ENCODE results near the gene TRAPPC3L.
A peak's percentile ranks its signal among the peaks of the same experiment; 100 is the strongest.

Gene TRAPPC3L

DNA sequence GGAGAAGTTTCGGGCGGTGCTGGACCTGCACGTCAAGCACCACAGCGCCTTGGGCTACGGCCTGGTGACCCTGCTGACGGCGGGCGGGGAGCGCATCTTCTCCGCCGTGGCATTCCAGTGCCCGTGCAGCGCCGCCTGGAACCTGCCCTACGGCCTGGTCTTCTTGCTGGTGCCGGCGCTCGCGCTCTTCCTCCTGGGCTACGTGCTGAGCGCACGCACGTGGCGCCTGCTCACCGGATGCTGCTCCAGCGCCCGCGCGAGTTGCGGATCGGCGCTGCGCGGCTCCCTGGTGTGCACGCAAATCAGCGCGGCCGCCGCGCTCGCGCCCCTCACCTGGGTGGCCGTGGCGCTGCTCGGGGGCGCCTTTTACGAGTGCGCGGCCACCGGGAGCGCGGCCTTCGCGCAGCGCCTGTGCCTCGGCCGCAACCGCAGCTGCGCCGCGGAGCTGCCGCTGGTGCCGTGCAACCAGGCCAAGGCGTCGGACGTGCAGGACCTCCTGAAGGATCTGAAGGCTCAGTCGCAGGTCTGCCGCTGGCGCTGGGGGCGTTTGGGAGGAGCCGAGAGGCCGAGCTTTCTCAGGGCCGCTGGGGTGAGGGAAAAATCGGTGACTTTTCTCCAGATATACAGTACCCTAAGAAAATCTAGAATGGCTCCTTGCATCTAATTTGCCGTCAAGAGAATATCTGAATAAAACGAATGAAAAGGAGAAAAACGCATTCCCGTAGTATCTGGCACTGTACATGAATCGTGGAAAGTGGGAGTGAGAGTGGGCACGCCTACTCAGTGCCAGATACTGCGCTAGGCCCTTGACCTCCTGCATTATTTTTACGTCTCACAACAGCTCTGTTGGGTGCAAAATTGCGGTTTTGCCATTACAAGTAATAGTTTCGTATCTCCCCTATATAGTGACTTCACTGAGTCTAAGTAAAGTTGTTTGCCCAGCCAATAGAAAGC, 83.3 kb downstream of the TRAPPC3L start:
- peak; percentile 83 for DNase-seq

DNA sequence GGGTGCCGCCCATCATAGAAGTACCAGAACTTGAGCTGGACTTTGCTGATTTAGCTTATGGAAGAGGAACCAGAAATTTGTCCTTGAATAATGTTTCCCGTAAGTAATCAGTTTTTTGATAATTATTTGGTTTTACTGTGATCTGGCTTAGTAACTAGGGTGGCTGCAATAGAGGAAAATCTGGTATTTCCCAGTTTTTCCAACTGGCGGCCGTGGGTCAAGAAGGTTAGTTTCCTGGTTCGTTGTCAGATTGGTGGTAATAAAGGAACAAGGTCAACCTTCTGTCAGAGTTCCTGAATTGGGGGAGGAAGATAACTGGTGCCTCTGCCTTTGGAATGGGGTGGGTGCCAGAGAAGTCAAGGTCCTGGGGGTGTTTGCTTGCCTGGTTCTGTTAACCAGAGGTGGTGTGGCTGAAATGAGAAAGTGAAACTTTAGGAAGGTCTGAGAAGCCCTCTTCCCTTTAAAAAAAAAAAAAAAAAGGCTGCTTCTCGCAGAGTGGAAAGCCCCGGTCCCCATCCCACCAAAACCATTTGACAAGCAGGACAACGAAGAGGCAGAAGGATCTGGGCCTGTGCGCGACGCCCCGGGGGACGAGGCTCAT, 84.1 kb downstream of the TRAPPC3L start, which contains the start of gene CALHM6:
CALHM6 (plus strand) TSS at position 45 of the 601 bp plus-strand sequence; CDS start at position 600, 555 bp downstream.
- no peak for DNase-seq

DNA sequence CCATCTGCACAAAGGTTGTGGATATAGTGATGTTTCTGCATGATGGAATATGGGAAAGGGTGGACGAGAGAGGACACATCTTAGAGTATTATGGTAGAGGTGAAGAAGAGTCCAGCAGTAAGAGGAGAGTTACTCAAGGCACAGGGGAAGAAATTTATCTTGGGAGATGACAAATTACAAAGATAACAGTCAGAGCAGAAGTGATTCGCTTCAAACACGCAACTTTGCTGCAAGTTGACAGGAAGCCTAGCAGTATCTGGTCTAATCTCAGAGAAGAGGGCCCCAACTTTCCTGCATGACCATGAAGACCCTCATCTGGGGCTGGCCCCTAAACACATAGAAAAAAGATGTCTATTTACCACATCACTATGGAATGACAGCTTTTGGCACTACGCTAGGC, 85.6 kb downstream of the TRAPPC3L start:
- DNase-seq = no peak

DNA sequence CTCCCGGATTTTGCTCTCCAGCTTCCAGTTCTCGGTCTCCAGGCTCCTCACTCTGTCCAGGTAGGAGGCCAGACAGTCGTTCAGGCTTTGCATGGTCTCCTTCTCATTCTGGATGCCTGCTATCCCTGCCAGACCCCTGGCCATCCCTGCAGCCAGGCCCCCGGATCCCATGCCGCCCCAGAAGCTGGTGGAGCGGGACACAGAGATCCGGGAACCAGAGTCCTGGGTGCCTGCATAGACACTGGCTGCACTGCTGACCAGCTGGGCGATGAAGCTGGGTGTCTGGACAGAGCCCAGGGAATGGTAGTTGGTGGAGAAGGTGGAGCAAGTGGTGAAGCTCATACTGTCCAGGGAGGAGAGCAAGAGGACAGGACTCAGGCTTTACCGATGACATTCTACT, 87.2 kb downstream of the TRAPPC3L start:
- DNase-seq = no peak

DNA sequence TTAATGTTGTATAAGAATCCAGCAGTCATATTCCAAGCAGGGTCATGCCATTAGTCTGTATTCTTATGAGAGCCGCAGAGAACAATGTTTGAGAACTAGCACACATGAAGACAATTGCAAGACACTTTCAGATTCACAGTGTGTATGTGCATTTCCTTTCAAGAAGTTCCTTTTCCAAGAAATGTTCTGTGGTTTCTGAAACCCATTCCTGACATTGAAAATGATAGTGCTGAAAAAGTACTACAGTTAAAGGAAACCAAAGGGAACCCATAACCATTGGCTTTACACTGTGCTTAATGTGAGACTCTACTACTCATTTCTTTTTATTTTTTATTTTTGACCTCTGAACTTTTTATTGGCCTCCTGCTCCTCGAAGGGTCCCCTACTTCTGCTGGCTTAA, 88.6 kb downstream of the TRAPPC3L start:
- DNase-seq = no peak

DNA sequence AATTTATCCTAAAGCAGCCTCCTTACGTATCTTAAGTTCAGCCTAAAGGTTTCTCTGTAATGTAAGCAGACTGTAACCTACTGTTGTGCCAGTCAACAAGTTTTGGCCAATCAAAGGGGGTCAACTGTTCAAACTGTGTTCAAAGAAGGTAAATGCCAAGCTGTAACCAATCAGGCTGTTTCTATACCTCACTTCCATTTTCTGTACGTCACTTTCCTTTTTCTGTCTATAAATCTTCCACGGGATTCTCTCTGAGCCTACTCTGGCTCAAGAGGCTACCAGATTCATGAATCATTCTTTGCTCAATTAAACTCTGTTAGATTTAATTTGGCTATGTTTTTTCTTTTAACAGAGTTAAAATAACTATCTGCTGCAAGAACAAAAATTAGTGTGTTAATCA, 89.4 kb downstream of the TRAPPC3L start:
- no peak for DNase-seq

DNA sequence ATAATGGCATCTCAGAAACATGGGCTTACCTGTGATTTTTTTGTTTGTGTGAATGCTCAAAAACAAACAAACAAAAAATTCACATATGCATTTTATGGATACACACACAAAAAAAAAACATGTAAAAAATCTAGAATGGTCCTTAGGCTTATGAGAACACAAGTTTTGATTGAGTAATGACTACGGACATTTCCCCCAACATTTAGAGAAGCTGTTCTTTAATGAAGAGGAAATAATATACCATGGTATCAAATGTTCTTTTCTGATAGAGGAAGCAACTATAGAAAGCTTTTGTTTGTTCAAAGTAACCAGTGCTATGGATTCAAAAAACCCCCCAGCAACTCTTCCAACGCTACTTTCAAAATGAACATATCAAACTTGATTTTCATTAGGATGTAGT, 93.0 kb downstream of the TRAPPC3L start:
- no peak for DNase-seq

DNA sequence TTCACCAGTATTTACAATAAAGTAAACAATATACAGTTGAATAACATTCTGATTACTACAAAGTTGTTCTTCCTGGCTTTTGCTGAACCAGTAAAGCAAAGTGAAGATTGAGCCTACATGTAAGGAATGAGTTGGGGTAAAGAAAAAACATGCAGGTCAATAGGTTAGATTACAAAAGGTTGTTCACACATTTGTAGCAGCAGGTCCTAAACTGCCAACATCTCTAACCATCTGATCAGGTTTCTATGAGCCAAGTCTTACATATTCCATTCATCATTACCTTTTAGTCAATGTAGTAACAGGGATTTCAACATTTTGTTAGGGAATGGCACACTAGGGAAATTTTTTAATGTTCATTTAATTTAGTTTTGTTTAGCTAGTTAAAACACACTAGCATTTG, 93.6 kb downstream of the TRAPPC3L start:
- no peak for DNase-seq

DNA sequence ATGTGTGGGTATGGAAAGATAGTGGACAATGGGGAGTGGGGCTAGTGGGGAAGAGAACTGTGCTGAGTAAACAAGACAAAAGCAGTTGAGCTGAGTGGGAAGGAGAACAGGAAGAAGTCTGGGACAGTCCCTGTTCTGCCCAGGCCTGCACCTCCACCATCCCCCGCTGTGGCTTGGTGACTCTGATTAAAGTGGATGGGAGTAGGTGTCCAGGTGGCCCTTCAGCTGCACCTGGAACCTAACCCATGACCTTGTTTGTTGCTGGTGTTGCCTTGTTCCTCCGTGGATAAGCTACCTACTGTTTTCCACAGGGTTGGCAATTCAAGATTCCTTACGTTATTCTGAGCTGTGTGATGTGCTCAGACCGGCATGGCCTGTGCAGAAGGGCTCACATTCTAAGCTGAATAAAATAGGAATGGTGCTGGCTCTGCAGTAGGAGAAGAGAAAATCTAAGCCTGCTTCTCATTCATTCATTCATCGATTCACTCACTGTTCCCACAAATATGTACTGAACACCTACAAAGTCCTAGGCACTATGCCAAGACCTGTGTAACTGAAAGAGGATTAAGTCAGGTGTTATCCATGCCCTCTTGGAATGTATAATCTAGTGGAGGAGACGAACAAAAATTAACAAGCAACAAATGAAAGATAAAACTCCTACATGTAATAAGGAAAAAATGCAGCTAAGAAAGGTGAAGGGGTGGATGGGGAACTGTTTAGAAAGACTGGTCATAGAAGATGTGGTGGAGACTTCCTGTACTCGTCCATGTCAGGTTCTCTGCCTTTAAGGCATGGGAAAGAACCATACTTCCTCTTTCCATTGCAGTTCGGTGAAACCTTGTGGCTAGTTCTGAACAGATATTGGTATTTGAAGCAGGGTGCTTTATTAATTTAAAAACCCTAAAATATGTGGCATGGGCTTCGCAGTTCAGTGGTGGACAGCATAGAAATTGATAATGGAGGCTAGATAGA, 94.4 kb downstream of the TRAPPC3L start:
- DNase-seq = no peak

DNA sequence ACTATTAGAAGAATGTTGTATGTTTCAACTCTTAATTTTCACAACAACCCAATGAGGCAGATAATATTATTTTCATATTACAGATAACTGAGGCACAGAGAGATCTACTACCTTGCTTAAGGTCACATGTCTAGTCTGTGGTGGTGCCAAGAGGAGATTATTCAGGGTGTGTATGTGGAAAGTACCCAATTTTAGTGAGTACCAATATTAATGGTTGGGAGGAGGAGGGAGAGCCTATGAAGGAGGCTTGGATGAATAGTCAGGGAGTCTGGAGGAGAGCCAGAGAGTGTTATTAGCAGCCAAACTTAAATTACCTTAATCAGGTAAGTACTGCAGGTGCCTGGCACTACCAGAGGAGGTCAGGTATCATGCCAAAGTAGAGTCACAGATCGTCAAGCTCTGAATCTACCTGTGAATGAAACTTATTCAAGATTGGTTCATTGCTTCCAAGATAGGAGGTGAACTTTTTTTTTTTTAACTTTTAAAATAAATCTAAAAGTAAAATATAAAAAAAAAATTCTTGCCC, 95.2 kb downstream of the TRAPPC3L start:
- DNase-seq = no peak

DNA sequence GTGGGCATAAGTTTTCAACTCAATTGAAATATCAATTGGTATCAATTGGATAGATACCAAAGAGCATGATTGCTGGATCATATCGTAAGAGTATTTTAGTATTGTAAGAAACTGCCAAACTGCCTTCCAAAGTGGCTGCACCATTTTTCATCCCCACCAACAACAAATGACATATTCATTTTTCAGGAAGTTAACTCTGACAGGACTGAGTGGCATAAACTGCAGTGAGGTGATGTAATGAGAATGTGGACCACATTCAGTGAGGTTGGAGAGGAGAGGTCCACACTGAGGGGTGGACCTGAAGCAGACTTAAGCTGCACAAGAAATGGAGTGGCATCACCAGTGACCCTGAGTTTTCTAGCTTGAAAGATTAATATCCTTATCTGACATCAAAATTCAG, 95.9 kb downstream of the TRAPPC3L start:
- DNase-seq = no peak

DNA sequence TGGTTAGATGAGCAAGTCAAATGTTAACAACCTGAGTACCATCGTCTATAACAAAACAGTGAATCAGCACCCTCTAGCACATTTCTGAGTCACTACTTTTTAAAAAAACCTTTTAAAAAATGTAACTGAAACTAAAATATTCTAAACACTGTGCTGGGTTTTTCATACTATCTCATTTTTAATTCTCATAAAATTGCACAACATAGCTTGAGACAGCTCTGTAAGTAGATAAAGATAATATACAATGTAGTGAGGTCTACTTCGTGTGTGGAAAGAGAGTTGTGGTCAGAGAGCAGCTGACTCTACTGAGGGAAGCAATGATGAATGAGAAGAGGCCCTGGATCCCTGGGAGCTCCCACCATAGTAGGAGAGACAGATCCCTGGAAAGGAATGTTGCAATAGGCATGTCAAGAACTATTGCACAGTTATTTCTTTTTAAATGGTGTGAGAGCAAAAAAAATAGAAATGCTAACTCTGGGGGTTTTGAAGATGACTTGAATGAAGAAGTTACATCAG, 97.9 kb downstream of the TRAPPC3L start:
- no peak for DNase-seq

DNA sequence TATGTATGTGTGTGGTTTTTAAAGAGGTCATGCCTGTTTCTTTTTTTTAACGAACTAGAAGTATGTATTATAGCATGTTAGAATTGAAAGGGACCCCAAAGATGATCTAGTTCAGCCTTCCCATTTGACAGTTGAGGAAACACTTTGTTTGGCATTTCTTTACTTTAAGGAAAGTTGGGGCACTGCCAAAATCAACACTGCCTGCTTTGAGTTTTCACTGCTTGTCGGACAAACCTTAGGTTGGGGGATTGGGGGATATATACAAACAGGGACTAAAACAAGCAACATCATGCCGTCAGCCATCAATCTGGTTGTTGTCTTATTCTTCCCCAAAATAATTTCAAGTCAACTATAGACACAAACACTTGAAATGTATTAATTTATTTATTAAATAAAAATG, 98.4 kb downstream of the TRAPPC3L start:
- DNase-seq = no peak

DNA sequence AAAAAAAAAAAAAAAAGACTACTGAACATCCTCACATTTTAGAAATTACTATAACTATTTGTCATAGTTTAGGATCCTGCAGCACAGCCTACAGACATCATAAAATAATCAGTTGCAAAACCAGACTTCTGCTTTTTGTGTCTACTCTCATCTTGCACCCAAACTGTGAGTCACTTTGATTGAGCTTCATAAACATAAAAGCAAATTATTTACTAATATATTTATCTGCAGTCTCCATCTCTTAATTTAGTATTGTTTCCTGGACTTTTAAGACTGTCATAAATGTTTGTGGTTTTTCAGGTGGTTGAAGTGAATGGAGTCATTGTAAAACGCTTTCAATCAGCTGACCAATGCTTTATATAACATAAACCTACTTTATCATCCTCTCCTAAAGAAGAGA, 99.1 kb downstream of the TRAPPC3L start:
- DNase-seq = no peak

DNA sequence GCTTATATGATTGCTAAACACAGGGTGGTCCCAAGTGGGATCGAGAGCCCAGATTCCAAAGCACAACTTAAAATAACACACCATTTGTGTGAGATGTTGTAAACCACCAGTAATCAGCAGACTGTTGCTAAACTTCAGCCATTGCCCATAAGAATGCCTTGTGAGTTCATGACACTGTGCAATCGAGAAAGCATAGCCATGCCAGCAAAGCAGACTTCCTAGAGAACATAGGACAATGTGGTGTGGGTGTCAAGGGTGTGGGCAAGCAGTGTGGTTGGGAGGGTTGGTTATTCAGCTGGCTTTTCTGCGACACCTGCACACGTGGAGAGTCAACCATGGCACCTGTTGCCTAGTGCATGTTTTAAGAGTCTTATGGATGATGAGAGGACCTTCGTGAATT, 100.4 kb downstream of the TRAPPC3L start:
- no peak for DNase-seq

All from activated CD8-positive, alpha-beta memory T cell treated with anti-CD3 and anti-CD28 coated beads for 24 hours (primary cell).